Activated CD8-positive, alpha-beta memory T cell treated with anti-CD3 and anti-CD28 coated beads, Interleukin-2, amount 50 U/mL, for 24 hours (primary cell): ENCODE results near the gene NPAS3.

Experiments used
- DNase-seq: peaks from one replicate; pipeline ENCODE4 v3.0.0-alpha.2; 2020; ENCODE audit errors: extremely low read depth

Gene NPAS3

DNA sequence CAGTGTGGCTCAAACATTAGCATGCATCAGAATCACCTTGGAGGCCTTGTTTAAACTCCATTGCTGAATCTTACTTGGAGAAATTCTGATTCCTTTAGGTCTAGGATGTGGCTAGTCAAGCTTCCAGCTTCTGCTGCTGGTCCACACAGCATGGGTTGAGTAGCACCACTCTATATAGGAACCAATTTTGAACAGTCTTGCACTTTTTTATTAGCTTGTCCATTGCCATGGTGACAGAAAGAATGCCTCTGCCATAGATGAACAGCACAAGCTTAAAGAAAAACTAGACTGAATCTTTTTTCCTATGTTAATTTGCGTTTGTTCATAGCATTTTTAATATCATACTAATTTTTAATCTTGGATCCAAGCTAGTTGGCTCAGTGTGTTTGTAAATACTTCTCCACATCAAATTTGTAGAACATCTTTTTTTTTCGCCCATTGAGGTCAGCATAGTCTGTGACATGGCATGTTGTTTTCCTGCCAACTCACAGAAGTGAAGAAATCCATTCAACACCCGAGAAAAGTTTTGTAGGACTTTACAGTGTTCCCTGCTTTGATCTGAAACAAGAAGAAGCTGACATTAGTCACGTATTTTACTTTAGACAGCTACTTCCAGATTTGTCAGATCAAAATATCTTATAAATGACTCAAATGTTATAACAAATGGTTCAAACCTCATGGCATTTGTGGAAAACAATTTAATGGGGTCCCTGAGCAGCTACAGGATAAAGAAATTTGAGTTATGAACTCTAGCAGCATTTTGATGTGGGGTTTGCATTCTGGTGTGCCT lies 573.4 kb downstream of the NPAS3 start:
- no peak for DNase-seq

DNA sequence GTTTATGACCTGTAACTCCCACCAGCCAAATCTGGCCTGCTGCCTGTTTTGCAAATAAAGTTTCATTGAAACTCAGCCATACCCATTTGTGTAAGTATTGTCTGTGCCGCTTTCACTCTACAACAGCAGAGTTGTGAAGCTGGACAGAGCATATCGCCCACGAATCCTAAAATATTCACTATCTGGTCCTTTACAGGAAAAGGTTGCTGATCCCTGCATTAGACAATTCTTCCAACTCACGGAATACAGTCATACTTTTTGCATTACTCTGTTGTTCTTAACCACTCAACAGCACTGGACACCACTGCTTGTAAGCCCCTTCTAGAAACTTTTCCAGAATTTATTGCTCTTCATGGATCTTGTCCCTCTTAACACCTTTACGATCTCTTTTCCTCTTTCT lies 576.8 kb downstream of the NPAS3 start:
- DNase-seq, result no peak

GRCh38 chr14:33515899-33516298 lies 577.2 kb downstream of the NPAS3 start:
- DNase-seq, result no peak

DNA sequence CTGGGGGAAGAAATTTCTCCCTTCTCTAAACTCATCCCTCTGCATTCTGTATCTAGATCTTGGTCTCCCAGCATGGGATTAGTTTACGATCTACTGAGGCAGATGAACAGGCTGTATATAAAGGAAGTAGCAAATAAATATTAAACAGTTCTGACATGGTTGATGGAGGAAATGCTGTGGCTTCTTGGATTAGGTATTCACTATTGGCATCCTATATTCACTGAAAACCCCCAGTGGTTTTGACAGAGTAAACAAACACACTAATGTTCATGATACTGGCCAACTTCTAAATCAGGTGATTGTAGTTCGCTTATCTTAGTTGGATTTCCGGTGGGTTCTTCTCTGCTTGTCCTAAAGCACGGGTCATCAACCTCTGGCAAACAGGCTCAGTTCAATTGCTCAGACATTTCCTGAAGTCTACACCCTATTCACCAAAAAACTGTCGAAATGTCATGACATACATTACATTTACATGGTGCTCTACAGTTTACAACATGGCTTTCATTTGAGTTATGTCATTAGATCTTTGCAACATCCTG lies 578.3 kb downstream of the NPAS3 start:
- no peak for DNase-seq

DNA sequence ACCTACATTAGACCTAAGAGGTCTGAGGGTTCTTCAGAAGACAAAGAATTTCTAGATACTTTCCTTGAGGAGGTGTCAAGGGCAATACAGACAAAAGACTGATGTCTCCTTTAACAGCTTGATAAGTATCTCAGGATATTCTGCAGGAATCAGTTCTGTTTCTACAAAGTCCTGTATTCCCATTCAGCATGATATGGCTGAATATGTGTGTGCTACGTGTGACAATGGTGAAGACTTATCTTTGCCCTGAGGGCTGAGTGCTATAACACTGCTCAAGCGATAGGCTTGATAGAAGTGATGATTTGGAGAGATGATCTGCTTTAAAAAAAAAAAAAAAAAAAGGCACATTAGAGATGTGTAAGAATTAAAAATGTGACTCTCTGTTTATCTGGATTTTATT lies 582.5 kb downstream of the NPAS3 start:
- no peak for DNase-seq

DNA sequence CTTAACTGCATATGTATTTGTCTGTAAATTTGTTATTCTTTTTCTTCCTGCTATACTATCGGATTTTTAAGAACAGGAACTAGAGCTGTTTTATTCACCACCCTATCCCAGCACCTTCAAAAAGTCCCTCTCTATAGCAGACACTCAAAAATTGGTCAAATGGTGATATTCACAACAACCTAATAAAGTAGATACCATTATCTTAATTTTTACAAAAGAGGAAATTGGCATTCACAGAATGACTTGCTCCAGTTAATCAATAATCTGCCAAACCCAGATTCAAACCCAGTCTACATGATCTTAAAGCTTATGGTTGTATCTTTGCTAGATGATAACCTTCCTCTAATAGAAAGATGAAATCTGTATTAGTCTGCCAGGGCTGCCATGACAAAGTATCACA lies 585.6 kb downstream of the NPAS3 start:
- no peak for DNase-seq

- DNase-seq, result no peak
Measured at GRCh38 chr14:33525626-33526025, 586.9 kb downstream of the NPAS3 start.

DNA sequence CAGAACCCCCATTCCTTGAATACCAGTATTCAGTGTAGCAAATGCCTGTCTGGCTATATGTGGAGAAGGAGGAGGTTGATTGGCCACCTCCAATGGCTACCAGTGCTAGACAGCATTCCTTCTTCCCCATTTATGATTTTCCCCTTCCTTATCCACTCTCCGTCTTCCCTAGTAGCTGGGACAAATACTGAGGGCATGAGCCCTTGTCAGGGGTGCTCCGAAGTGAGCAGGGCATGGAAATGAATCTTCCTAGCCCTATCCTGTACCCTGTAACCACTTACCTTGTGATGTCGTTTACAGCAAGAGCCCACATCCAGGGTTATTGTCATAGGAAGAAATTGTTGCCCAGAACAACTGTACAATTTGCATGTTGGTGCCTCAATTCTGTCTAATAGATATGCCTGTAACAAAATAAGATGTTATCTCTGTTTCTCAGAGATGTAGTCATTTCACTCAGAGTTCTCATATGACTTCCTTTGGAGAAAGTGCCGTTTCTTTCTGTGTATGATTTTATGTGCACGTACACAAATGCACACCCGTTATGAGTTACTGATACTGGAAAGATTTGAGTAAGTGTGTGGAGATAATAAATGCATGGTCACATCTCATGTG lies 588.5 kb downstream of the NPAS3 start:
- DNase-seq, result no peak

DNA sequence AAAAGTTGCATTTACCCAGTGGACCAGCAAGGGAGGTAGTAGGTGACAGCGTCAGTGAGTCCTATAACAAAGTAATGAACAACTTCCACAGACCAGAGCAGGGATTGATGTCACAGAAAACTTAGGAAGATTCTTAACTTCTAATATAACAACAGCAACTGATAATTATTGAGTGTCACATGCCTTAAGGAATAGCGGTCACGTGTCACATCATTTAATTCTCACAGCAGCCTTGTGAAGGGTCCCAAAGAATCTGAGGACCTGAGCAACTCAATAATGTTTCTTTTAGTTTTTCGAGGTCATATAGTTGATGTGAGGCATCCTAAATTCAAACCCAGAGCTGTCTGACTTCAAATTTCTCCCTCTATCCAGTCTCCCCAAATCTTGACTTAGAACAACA lies 590.0 kb downstream of the NPAS3 start:
- no peak for DNase-seq

- DNase-seq, result no peak
Measured at GRCh38 chr14:33529787-33530757, 591.4 kb downstream of the NPAS3 start.

DNA sequence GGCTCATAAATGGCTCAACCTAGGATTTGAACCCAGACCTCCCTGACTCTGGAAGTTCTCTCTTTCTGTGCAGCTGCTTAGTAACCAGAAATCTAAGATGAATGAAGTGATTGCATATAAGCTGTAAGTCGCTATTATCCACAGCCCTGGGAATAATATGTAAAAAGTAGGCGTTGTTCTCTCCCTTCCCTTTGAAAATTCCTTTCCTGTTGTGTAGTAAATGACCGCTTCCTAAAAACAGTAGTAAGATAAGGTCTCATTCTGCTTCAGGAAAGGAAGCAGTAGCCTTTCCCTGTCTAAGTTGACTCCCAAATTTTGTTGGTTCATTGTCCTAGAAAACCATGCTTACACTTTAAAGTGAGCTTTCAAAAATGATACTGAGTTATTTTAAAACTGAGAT lies 593.9 kb downstream of the NPAS3 start:
- DNase-seq, result no peak

DNA sequence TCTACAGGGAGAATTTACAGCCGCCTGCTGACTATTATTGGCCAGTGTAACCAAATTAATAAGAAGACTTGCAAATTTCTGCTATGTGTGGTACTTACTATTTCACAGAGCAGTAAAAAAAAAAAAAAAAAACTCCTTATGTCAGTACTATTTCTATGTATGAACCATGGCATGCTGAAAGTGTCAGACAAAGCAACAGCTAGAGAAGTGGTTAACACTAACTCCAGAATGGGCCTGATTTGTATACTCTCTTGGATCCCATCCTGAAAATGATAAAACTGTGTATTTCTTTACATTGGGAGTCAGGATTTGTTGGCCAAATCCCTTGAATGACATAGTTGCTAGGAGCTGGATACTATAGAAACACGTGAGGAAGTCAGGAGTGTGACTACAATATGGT lies 595.4 kb downstream of the NPAS3 start:
- no peak for DNase-seq

- DNase-seq, result no peak
Measured at GRCh38 chr14:33534632-33535031, 596.0 kb downstream of the NPAS3 start.

DNA sequence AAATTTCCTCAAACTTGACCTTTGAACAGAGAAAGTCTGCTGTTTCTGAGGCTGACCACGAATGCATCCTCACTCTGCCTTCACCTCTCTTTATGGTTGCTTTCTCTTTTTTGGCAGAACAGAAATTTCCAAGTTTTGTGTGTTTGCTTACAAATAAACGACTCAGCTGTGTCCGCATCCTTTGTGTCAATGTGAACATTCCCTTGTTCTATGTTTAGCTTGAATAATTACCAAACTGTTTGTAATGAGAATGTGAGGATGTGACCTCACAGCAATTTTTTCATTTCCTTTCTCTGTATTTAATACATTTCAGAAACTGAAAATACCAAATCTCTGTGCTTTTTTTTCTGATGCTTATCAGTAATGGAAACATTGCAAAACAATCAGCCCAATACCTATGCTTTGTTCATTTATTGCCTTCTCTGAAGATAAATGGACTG lies 601.3 kb downstream of the NPAS3 start:
- DNase-seq, result no peak

DNA sequence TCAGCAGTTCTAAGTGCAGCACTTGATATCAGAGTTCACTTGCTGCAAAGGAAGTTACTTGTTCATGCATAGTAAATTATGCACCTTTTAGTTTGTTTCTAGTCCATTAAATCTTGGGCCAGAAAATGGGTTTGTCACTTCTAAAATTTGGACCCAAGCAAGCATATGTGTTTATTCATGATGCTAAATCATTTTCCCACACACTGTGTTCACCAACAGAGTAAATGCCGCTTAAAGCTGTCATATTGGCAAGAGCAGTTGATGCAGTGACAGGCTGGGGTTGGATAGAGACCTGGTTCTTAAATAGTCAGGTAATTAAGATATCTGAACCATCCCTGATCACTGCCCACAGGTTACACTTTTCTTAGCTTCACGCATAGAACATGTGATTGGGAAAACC lies 602.5 kb downstream of the NPAS3 start:
- no peak for DNase-seq

DNA sequence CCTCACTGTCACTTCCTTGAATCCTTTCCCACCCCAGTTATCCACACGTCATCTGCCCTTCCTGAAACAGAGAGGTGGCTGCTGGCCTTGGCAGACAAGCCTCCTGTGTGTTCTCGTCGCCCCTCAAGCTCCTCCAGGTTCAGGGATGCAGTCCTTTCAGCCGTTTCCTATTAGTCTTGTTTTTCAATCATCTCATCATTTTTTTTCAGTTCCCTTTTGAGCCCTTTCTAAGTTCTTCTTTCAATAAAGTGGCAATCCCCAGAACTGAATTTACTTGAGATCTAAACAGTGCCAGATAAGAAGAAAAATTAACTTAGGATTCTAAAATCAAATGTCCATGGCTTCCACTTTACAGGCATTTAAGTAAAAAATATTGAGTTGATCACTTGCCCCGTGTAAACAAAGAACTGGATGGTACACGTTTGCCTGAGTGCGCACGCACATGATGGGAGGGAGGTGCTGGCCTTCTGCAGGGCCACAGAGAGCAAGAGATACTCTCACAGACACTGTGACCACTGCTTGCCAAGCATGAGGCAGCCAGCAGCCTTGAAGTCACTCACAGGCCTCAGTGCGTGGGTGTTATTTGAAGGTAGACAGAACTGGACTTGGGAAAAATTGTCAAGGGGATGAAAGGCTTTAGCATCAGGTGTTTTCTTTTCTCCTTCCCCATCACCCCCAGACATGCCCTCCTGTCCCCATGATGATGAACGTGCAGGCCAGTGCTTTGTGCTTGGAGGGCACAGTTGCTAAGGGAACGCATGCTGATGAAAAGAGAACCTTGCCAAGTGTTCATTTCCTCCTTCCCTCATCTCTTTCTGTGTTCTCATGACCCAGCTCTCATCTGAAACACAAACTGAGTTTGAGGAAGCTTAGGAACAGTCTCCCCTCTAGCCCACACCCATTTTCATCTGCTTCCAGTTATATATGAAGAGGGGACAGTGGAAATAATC lies 603.9 kb downstream of the NPAS3 start:
- DNase-seq, result no peak

DNA sequence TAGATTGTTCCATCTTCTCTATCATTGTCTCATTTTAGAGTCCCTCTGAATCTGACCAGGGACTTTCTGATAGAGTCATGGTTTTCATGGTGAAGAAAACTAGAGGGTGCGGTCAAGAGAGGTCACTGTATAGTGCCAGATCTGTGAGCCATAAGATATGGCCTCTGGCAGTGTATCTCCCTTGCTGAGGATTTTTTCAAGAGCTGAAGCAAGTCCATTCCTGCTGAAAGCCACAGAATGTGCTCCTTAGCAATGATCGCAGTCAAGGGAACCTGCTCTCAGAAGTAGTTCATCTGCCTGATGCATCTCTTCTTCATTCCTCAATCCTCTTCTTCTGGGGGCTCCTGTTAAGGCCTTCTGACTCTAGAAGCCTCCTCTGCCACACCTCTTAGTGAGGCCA lies 607.0 kb downstream of the NPAS3 start:
- DNase-seq, result no peak

DNA sequence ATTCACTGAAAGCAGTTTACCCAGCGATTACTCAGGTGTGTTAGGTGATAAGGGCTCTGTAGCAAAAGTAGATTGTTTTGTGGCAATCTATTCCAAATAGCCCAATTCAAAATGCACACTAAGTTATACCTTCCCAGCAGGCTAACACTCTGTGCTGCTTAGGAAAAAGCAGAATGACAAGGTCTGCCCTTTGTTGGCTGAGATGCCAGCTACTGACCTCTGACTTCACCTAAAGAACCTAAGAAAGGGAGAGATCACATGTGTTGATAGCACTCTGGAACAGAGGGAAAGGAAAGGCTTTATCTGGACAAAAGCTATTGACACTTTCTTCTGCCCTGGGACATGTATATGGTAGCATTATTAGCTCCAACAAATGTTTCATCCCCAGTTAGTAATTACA lies 609.9 kb downstream of the NPAS3 start:
- DNase-seq, result no peak

- no peak for DNase-seq
Measured at GRCh38 chr14:33551963-33552362, 613.3 kb downstream of the NPAS3 start.

DNA sequence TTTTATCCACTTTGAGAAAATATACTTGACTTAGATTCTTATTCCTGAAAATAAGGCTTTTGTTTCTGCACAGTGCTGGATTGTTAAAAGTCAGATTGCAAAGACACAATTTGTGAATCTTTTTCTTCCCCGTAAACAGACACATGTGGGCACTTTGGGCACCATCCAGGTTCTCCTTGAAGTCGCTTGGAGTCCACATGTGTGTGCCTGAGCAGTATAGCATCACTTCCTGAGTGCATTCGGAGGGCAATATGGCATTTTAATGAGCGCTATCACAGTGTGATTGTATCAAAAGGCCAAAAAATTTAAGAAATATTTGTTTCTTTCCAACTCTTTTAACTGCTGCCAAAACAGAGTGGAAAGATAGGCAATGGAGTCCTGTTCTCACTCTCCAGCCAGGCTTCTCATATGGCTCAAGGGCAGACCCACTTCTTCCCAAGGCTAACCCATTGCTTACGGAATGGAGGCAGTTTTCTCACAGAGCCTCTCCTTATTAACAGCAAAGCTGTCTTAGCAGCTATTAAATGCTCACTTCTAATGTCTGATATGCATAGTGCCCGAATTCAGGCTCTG lies 615.1 kb downstream of the NPAS3 start:
- no peak for DNase-seq

- no peak for DNase-seq
Measured at GRCh38 chr14:33554988-33555387, 616.3 kb downstream of the NPAS3 start.
